ENCODE data around the gene SIK3.
"Not testable (repeated sequence)": the region's sequence is repeated elsewhere in the genome, so short reads cannot be mapped to it uniquely, and the experiment has no call there.

Gene SIK3

GRCh38 chr11:117045956-117046355 is 52.3 kb downstream of the SIK3 start:
- DNase-seq (ENCODE audit: low read depth in 2 of 2), result no peak

- DNase-seq (ENCODE audit: low read depth in 2 of 2), result no peak
Measured at GRCh38 chr11:117045196-117045595, 53.0 kb downstream of the SIK3 start.

GRCh38 chr11:117044287-117045035 is 53.8 kb downstream of the SIK3 start:
- no peak for DNase-seq (ENCODE audit: low read depth in 2 of 2)

GRCh38 chr11:117042689-117043088 is 55.5 kb downstream of the SIK3 start:
- no peak for DNase-seq (ENCODE audit: low read depth in 2 of 2)

GRCh38 chr11:117039900-117040299 is 58.3 kb downstream of the SIK3 start:
- no peak for DNase-seq (ENCODE audit: low read depth in 2 of 2)

GRCh38 chr11:117039270-117039669 is 59.0 kb downstream of the SIK3 start:
- no peak for DNase-seq (ENCODE audit: low read depth in 2 of 2)

- no peak for DNase-seq (ENCODE audit: low read depth in 2 of 2)
Measured at GRCh38 chr11:117037975-117038350, 60.3 kb downstream of the SIK3 start.

GRCh38 chr11:117037279-117037974 is 60.8 kb downstream of the SIK3 start:
- DNase-seq (ENCODE audit: low read depth in 2 of 2), result no peak

- no peak for DNase-seq (ENCODE audit: low read depth in 2 of 2)
Measured at GRCh38 chr11:117034901-117035300, 63.3 kb downstream of the SIK3 start.

GRCh38 chr11:117026593-117027330 is 71.5 kb downstream of the SIK3 start:
- DNase-seq (ENCODE audit: low read depth in 2 of 2), result no peak

GRCh38 chr11:117023707-117024106 is 74.5 kb downstream of the SIK3 start:
- DNase-seq (ENCODE audit: low read depth in 2 of 2), result not testable (repeated sequence)

- DNase-seq (ENCODE audit: low read depth in 2 of 2), result no peak
Measured at GRCh38 chr11:117023178-117023577, 75.0 kb downstream of the SIK3 start.

- no peak for DNase-seq (ENCODE audit: low read depth in 2 of 2)
Measured at GRCh38 chr11:117022526-117022925, 75.7 kb downstream of the SIK3 start.

- DNase-seq (ENCODE audit: low read depth in 2 of 2), result no peak
Measured at GRCh38 chr11:117020869-117021564, 77.2 kb downstream of the SIK3 start.

GRCh38 chr11:117020287-117020686 is 77.9 kb downstream of the SIK3 start:
- DNase-seq (ENCODE audit: low read depth in 2 of 2), result no peak

- no peak for DNase-seq (ENCODE audit: low read depth in 2 of 2)
Measured at GRCh38 chr11:117019871-117020270, 78.4 kb downstream of the SIK3 start.

- no peak for DNase-seq (ENCODE audit: low read depth in 2 of 2)
Measured at GRCh38 chr11:117017456-117017855, 80.8 kb downstream of the SIK3 start.

- DNase-seq (ENCODE audit: low read depth in 2 of 2), result no peak
Measured at GRCh38 chr11:117016747-117017146, 81.5 kb downstream of the SIK3 start.

GRCh38 chr11:117016246-117016645 is 82.0 kb downstream of the SIK3 start:
- DNase-seq (ENCODE audit: low read depth in 2 of 2), result no peak

- no peak for DNase-seq (ENCODE audit: low read depth in 2 of 2)
Measured at GRCh38 chr11:117011541-117011898, 86.7 kb downstream of the SIK3 start.

- DNase-seq (ENCODE audit: low read depth in 2 of 2), result no peak
Measured at GRCh38 chr11:117010808-117011540, 87.3 kb downstream of the SIK3 start.
